ENCODE results near the gene SLF2. TPM values are rescaled to one million over a fixed set of nuclear protein-coding genes. Genes with fewer than 3 reads are reported as not detected.
A peak's percentile ranks its signal among the peaks of the same experiment; 100 is the strongest.

SLF2 gene
- total and polyA plus RNA-seq, 2 of the 13 experiments (the other 11 are each of a cell fraction or from before 2014, with no cell fraction given) = 12.2 to 48.1 TPM

GRCh38 chr10:100986952-100987684, 74.4 kb downstream of the SLF2 start, which contains the start of the genes MRPL43 and TWNK (continued):
- TF ChIP-seq CSRNP1 (CRISPR knock-in tag; IDR thresholded peaks at IDR 0.05) (peak; percentile 90; the same call in 1 of the 2 replicates), ZNF431 (CRISPR knock-in tag; IDR thresholded peaks at IDR 0.05; ENCODE audit: borderline replicate concordance, low read depth) (0 out of 2 replicates have a peak, but pooled peaks have one; percentile 38), STAT6 (CRISPR knock-in tag; IDR thresholded peaks at IDR 0.05; ENCODE audit: borderline replicate concordance) (no peak; the same call in 1 of the 2 replicates), ZNF18 (CRISPR knock-in tag; IDR thresholded peaks at IDR 0.05; ENCODE audit: insufficient replicate concordance) (no peak), ESRRA (CRISPR knock-in tag; IDR thresholded peaks at IDR 0.05; ENCODE audit: low read depth) (peak; percentile 81), POLR2A (IDR thresholded peaks at IDR 0.05; ENCODE audit: insufficient read depth in 1 of 2, low read depth in 2 of 2, low read length in 2 of 2) (peak; percentile 55 to 67; a peak in 3 of 4 replicates), ZMYM2 (CRISPR knock-in tag; IDR thresholded peaks at IDR 0.05) (no peak), ZNF280B (CRISPR knock-in tag; IDR thresholded peaks at IDR 0.05; ENCODE audit: borderline replicate concordance) (peak; percentile 43), DNMT1 (CRISPR knock-in tag; IDR thresholded peaks at IDR 0.05) (0 out of 2 replicates have a peak, but pooled peaks have one; percentile 44), ZNF646 (CRISPR knock-in tag; IDR thresholded peaks at IDR 0.05) (no peak), IKZF1 (IDR thresholded peaks at IDR 0.05) (no peak)

Measured in HepG2 (cell line).